ENCODE results near the gene CD79A. TPM values are rescaled to one million over a fixed set of nuclear protein-coding genes. Genes with fewer than 3 reads are reported as not detected.

Gene CD79A
- total and polyA plus RNA-seq, 8 donors = 1.5 to 18.7 (median 3.2) TPM; not detected in 3

- Histone ChIP-seq H3K9me3 (no peaks in the 10 kb centered on the region), H3K27ac (no peak overlapping the region), H3K4me3 (no peak overlapping the region), H3K27me3 (peaks cover 7 to 48% (median 35%) of the 10 kb centered on the region in 3 donors), H3K4me1 (peaks cover 5 to 35% (median 28%) of the 10 kb centered on the region in 4 donors), H3K36me3 (peaks cover 17 to 42% (median 33%) of the 10 kb centered on the region in 4 donors)
- WGBS, 5 donors = 53 to 77% (median 64%) methylated on average over 13 of the region's 13 CpGs
- intact Hi-C loops (cut with DNase I; ENCODE audit: low total_unique reads) = no loop called here
- no peak for DNase-seq
- TF ChIP-seq POLR2AphosphoS5 (IDR thresholded peaks at IDR 0.05) (no peak), EP300 (IDR thresholded peaks at IDR 0.05) (no peak), CTCF (IDR thresholded peaks at IDR 0.05) (no peak), POLR2A (IDR thresholded peaks at IDR 0.05) (no peak)
Measured at GRCh38 chr19:41909706-41910105, 32.6 kb downstream of the CD79A start.

- H3K36me3 ChIP-seq = peaks cover 13 to 35% (median 26%) of the 10 kb centered on the region in 4 donors
- H3K4me1 ChIP-seq = peaks cover 5 to 34% (median 27%) of the 10 kb centered on the region in 4 donors
- no peak for TF ChIP-seq CTCF (IDR thresholded peaks at IDR 0.05)
- TF ChIP-seq POLR2AphosphoS5 (IDR thresholded peaks at IDR 0.05) = no peak
- TF ChIP-seq POLR2A (IDR thresholded peaks at IDR 0.05) = no peak
- no peak for TF ChIP-seq EP300 (IDR thresholded peaks at IDR 0.05)
- H3K27me3 ChIP-seq = peaks cover 7 to 55% (median 42%) of the 10 kb centered on the region in 3 donors
- no peaks in the 10 kb centered on the region for H3K9me3 ChIP-seq
- WGBS, 5 donors = 44 to 56% (median 49%) methylated on average over 11 to 12 of the region's 12 CpGs
- no peak overlapping the region for H3K4me3 ChIP-seq
- intact Hi-C loops (cut with DNase I; ENCODE audit: low total_unique reads) = no loop called here
- no peak overlapping the region for H3K27ac ChIP-seq
- DNase-seq = no peak
Measured at GRCh38 chr19:41910240-41910991, 33.3 kb downstream of the CD79A start.

GRCh38 chr19:41910992-41911888 lies 34.2 kb downstream of the CD79A start:
- peaks cover 4 to 27% (median 18%) of the 10 kb centered on the region in 4 donors for H3K36me3 ChIP-seq
- DNase-seq = no peak
- no peaks in the 10 kb centered on the region for H3K9me3 ChIP-seq
- peaks cover 5 to 31% (median 25%) of the 10 kb centered on the region in 4 donors for H3K4me1 ChIP-seq
- no peak overlapping the region for H3K4me3 ChIP-seq
- TF ChIP-seq EP300 (IDR thresholded peaks at IDR 0.05) (no peak), POLR2AphosphoS5 (IDR thresholded peaks at IDR 0.05) (no peak), CTCF (IDR thresholded peaks at IDR 0.05) (no peak), POLR2A (IDR thresholded peaks at IDR 0.05) (no peak)
- intact Hi-C loops (cut with DNase I; ENCODE audit: low total_unique reads) = no loop called here
- H3K27ac ChIP-seq = no peak overlapping the region
- peaks cover 7 to 63% (median 49%) of the 10 kb centered on the region in 3 donors for H3K27me3 ChIP-seq
- 42 to 66% (median 49%) methylated on average over 12 to 13 of the region's 13 CpGs for WGBS, 5 donors
